SKM-1 (cell line): ENCODE results near the gene RAD51AP2.

Experiments used
- DNase-seq: peaks from one replicate; lab custom pipeline; 2025; ENCODE audit not compliant: unreplicated experiment; lab: John Stamatoyannopoulos, UW

Gene RAD51AP2

DNA sequence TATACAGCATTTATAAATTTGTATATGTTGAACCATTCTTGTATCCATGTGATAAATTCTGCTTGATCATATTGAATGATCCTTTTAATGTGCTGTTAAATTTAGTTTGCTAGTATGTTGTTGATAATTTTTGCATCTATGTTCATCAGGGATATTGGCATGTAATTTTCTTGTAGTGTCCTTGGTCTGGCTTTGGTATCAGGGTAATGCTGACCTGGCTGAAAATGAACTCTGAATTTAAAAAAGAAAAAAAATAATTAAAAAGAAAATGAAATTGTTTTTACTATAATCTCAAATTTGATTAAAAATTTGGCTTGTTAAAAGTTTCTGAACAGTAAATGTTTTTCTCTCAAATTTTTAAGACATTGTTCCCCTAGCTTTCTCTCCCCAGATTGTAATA lies 46.3 kb downstream of the RAD51AP2 start:
- no peak for DNase-seq

DNA sequence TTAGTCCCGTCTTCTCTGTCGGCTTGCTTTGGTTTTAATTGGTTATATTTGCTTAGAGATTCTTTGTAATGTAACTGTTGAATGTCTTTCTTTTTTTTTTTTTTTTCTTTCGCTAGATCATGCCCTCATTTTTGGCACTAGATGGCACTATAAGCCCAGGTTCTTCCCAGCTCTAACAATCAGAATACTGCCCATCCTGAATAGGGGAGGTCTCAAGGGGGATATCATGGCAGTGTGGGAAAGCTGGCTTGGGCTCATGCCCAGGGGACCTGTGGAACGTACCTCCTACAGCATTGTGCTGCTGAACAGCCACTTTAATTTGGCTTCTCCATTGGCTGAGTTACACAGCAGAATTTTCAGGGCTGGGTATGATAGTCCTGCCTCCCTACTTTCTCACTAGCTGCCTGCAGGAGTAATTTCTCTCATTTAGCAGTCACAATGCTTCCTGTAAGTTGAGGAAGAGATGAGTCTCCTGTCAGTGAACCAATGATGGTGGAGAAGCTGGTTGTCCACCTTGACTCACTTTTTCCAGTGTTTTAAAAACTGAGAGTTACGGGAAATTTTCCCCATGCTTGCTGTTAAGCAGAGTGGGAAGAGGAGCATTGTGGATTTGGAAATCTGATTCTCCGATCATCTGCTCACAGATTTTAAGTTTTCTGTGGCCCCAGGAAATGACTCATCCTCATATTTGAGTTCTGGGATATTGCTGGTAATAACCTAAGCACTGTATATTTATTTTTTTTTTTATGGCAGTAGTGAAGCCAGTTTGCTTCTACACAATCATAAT lies 47.2 kb downstream of the RAD51AP2 start:
- DNase-seq, result no peak

GRCh38 chr2:17461087-17461475 lies 57.2 kb downstream of the RAD51AP2 start:
- DNase-seq, result no peak
